Stimulated activated CD8-positive, alpha-beta memory T cell treated with anti-CD3 and anti-CD28 coated beads, Interleukin-15, amount 100 ng/mL, for 24 hours (primary cell): ENCODE results near the gene FAM53B.
"Not testable (repeated sequence)": the region's sequence is repeated elsewhere in the genome, so short reads cannot be mapped to it uniquely, and the experiment has no call there.

Experiments
- DNase-seq: peaks from one replicate; pipeline ENCODE4 v3.0.0-alpha.2; 2020; ENCODE audit warnings: low read depth

The FAM53B gene

GRCh38 chr10:124744102-124745050 is at the start of gene FAM53B:
FAM53B (minus strand) TSS chr10:124744378; CDS start chr10:124706713, 37,665 bp downstream.
- peak; percentile 50 for DNase-seq

GRCh38 chr10:124792998-124793352 is 48.8 kb upstream of the FAM53B start:
- DNase-seq = no peak

- DNase-seq = peak; percentile 55
These were observed 47.6 kb upstream of the FAM53B start, which contains the start of gene EEF1AKMT2 for GRCh38 chr10:124791547-124792348. EEF1AKMT2 (minus strand) TSS chr10:124791887; CDS start chr10:124791833, 54 bp downstream.

- not testable (repeated sequence) for DNase-seq
These were observed 38.7 kb upstream of the FAM53B start for GRCh38 chr10:124782900-124783299.

GRCh38 chr10:124768791-124769190 is 24.6 kb upstream of the FAM53B start:
- no peak for DNase-seq

- DNase-seq = no peak
These were observed 21.1 kb upstream of the FAM53B start for GRCh38 chr10:124765256-124765655.

GRCh38 chr10:124763267-124763666 is 19.1 kb upstream of the FAM53B start:
- DNase-seq = no peak

- DNase-seq = no peak
These were observed 18.1 kb upstream of the FAM53B start for GRCh38 chr10:124762281-124762680.

- no peak for DNase-seq
These were observed 12.2 kb upstream of the FAM53B start for GRCh38 chr10:124756156-124756903.

GRCh38 chr10:124755581-124755980 is 11.4 kb upstream of the FAM53B start:
- DNase-seq = no peak

GRCh38 chr10:124754227-124754626 is 10.0 kb upstream of the FAM53B start:
- no peak for DNase-seq

GRCh38 chr10:124748953-124749645 is 4.9 kb upstream of the FAM53B start:
- no peak for DNase-seq

GRCh38 chr10:124748166-124748565 is 4.0 kb upstream of the FAM53B start:
- DNase-seq = no peak

GRCh38 chr10:124747745-124748144 is 3.6 kb upstream of the FAM53B start:
- DNase-seq = no peak

GRCh38 chr10:124746992-124747391 is 2.8 kb upstream of the FAM53B start:
- DNase-seq = no peak

GRCh38 chr10:124746447-124746846 is 2.3 kb upstream of the FAM53B start:
- not testable (repeated sequence) for DNase-seq

- no peak for DNase-seq
These were observed 1.5 kb upstream of the FAM53B start for GRCh38 chr10:124745673-124746072.

GRCh38 chr10:124745252-124745651 is 1.1 kb upstream of the FAM53B start:
- DNase-seq = no peak

- DNase-seq = no peak
These were observed 732 bp downstream of the FAM53B start for GRCh38 chr10:124743191-124744101.
